ENCODE results near the gene NFATC2. TPM values are rescaled to one million over a fixed set of nuclear protein-coding genes. Genes with fewer than 3 reads are reported as not detected.

NFATC2 gene
- total RNA-seq, 1 experiment from 2014 or later = 5.0 TPM

- ATAC-seq (no peak), DNase-seq (ENCODE audit: low read depth, low spot score) (no peak)
- H2AFZ ChIP-seq (ENCODE audit: low read depth, low read length, poor library complexity, severe bottlenecking) = no peak overlapping the region
- ChIA-PET RAD21 (ENCODE audit: low non-redundant PET in 1 of 2, low total read pairs in 2 of 2, uncharacterized antibody in 2 of 2, unreplicated experiment in 2 of 2) (no interaction called here), POLR2A (no interaction called here), CTCF (no interaction called here)
- no peak overlapping the region for H3K4me3 ChIP-seq (replicated peaks in 1 of 2; ENCODE audit: low read depth in 1 of 2, low read length in 2 of 2)
- H3K4me1 ChIP-seq (ENCODE audit: control insufficient read depth in 1 of 2, insufficient read depth in 2 of 2, low read length in 2 of 2) = no peaks in the 10 kb centered on the region
- no peaks in the 10 kb centered on the region for H4K20me1 ChIP-seq (ENCODE audit: insufficient read depth)
- intact Hi-C loops (cut with micrococcal nuclease) = no loop called here
- no TSS peak for BruUV-seq (replicated peaks)
- no peaks in the 10 kb centered on the region for H3K9me2 ChIP-seq (ENCODE audit: insufficient read depth)
- no peak overlapping the region for H3K27ac ChIP-seq (ENCODE audit: low read depth, low read length)
- H3K4me2 ChIP-seq (ENCODE audit: low read length) = no peak overlapping the region
- H3K9ac ChIP-seq (ENCODE audit: low read length) = no peak overlapping the region
- H3K9me3 ChIP-seq (ENCODE audit: control insufficient read depth in 1 of 2, insufficient read depth in 1 of 2, low read depth in 1 of 2, low read length in 2 of 2) = no peaks in the 10 kb centered on the region
- TF ChIP-seq CEBPB (IDR thresholded peaks at IDR 0.05; ENCODE audit: low read depth) (no peak), SRF (IDR thresholded peaks at IDR 0.05; ENCODE audit: low read depth) (no peak), CBX3 (IDR thresholded peaks at IDR 0.05; ENCODE audit: low read depth) (no peak), FOSL1 (IDR thresholded peaks at IDR 0.05; ENCODE audit: low read depth) (no peak), YY1 (IDR thresholded peaks at IDR 0.05; ENCODE audit: extremely low read depth, insufficient replicate concordance, low read depth, low read length) (no peak), RAD21 (IDR thresholded peaks at IDR 0.05; ENCODE audit: low read depth) (no peak), SIN3A (IDR thresholded peaks at IDR 0.05; ENCODE audit: low read depth) (no peak), ELF1 (IDR thresholded peaks at IDR 0.05; ENCODE audit: borderline replicate concordance, low read depth) (no peak), ZBTB33 (IDR thresholded peaks at IDR 0.05; ENCODE audit: extremely low read depth, insufficient replicate concordance, low read length) (no peak), EGR1 (IDR thresholded peaks at IDR 0.05; ENCODE audit: low read depth) (no peak), SP1 (IDR thresholded peaks at IDR 0.05; ENCODE audit: low read depth) (no peak), ATF3 (IDR thresholded peaks at IDR 0.05) (no peak), EZH2 (IDR thresholded peaks at IDR 0.05) (no peak)
- TF ChIP-seq, protein P1, sequence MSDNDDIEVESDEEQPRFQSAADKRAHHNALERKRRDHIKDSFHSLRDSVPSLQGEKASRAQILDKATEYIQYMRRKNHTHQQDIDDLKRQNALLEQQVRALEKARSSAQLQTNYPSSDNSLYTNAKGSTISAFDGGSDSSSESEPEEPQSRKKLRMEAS (IDR thresholded peaks at IDR 0.05) = no peak
- no peaks in the 10 kb centered on the region for H3K36me3 ChIP-seq (ENCODE audit: control insufficient read depth in 1 of 2, insufficient read depth in 2 of 2, low read length in 2 of 2)
- H3K27me3 ChIP-seq (ENCODE audit: insufficient read depth, low read length) = no peaks in the 10 kb centered on the region
- H3K79me2 ChIP-seq (ENCODE audit: insufficient read depth, low read length) = no peaks in the 10 kb centered on the region
Observed at GRCh38 chr20:51420805-51421204, 121.7 kb downstream of the NFATC2 start.

Measured in HCT116 (cell line).